H9 (cell line): ENCODE measurements around the gene TMEM182. TPM values are rescaled to one million over a fixed set of nuclear protein-coding genes. Genes with fewer than 3 reads are reported as not detected.

Experiments
- DNase-seq: peaks from one replicate; pipeline ENCODE4 v3.0.0-alpha.2; 2017
- H2AFZ ChIP-seq: one replicate; pipeline ENCODE4 v1.6.1; 2013; ENCODE audit warnings: mild to moderate bottlenecking, low read length, control low read depth, moderate library complexity
- H2AK5ac ChIP-seq: 2 replicates; pipeline ENCODE4 v1.6.1; 2013; ENCODE audit warnings: low read length, control low read depth, mixed read lengths; ENCODE audit not compliant: insufficient read length
- H2BK120ac ChIP-seq: one replicate; pipeline ENCODE4 v1.6.1; 2013; ENCODE audit warnings: low read depth, mild to moderate bottlenecking, low read length, control low read depth, inconsistent platforms; ENCODE audit not compliant: poor library complexity, severe bottlenecking
- H2BK12ac ChIP-seq: 2 replicates; pipeline ENCODE4 v1.6.1; 2013; ENCODE audit warnings: low read length, control low read depth, mixed read lengths, low read depth; ENCODE audit not compliant: insufficient read length
- H2BK15ac ChIP-seq: 2 replicates; pipeline ENCODE4 v1.6.1; 2013; ENCODE audit warnings: low read depth, low read length, control low read depth
- H2BK20ac ChIP-seq: one replicate; pipeline ENCODE4 v1.6.1; 2013; ENCODE audit warnings: low read depth, mild to moderate bottlenecking, low read length, control low read depth, inconsistent platforms; ENCODE audit not compliant: poor library complexity, severe bottlenecking
- H2BK5ac ChIP-seq: 2 replicates; pipeline ENCODE4 v1.6.1; 2013; ENCODE audit warnings: low read length, control low read depth, mixed read lengths; ENCODE audit not compliant: insufficient read length
- H3K14ac ChIP-seq: 2 replicates; pipeline ENCODE4 v1.6.1; 2013; ENCODE audit warnings: low read length, control low read depth; ENCODE audit not compliant: insufficient read depth
- H3K18ac ChIP-seq: 2 replicates; pipeline ENCODE4 v1.6.1; 2013; ENCODE audit warnings: low read depth, mild to moderate bottlenecking, mixed read lengths, low read length, control low read depth; ENCODE audit not compliant: insufficient read length
- H3K23ac ChIP-seq: 2 replicates; pipeline ENCODE4 v1.6.1; 2013; ENCODE audit warnings: low read length, control low read depth, mixed read lengths, low read depth; ENCODE audit not compliant: insufficient read length
- H3K23me2 ChIP-seq: 2 replicates; pipeline ENCODE4 v1.6.1; 2013; ENCODE audit warnings: low read depth, mild to moderate bottlenecking, mixed read lengths, low read length, control low read depth; ENCODE audit not compliant: insufficient read length, poor library complexity, severe bottlenecking
- H3K27ac ChIP-seq: 2 replicates; pipeline ENCODE4 v1.5.1; 2013; ENCODE audit warnings: low read length, control low read depth, mixed read lengths, low read depth; ENCODE audit not compliant: insufficient read length
- H3K27me3 ChIP-seq: 2 replicates; pipeline ENCODE4 v1.6.1; 2013; ENCODE audit warnings: low read length, control low read depth, inconsistent platforms; ENCODE audit not compliant: insufficient read depth
- H3K4ac ChIP-seq: 2 replicates; pipeline ENCODE4 v1.6.1; 2013; ENCODE audit warnings: low read depth, mild to moderate bottlenecking, control low read depth, inconsistent platforms, low read length, moderate library complexity
- H3K4me1 ChIP-seq: 2 replicates; pipeline ENCODE4 v1.6.1; 2013; ENCODE audit warnings: low read length, control low read depth, inconsistent platforms; ENCODE audit not compliant: insufficient read depth
- H3K4me2 ChIP-seq: 2 replicates; pipeline ENCODE4 v1.6.1; 2013; ENCODE audit warnings: low read length, control low read depth, mixed read lengths; ENCODE audit not compliant: insufficient read length, insufficient read depth
- H3K56ac ChIP-seq: 2 replicates; pipeline ENCODE4 v1.6.1; 2013; ENCODE audit warnings: low read depth, mild to moderate bottlenecking, mixed read lengths, low read length, control low read depth; ENCODE audit not compliant: insufficient read length
- H3K79me1 ChIP-seq: 2 replicates; pipeline ENCODE4 v1.6.1; 2013; ENCODE audit warnings: low read depth, mild to moderate bottlenecking, moderate library complexity, low read length, control low read depth, inconsistent platforms; ENCODE audit not compliant: insufficient read depth, poor library complexity, severe bottlenecking
- H3K79me2 ChIP-seq: 2 replicates; pipeline ENCODE4 v1.6.1; 2013; ENCODE audit warnings: low read length, control low read depth, inconsistent platforms; ENCODE audit not compliant: insufficient read depth
- H3K9ac ChIP-seq: 2 replicates; pipeline ENCODE4 v1.6.1; 2013; ENCODE audit warnings: low read length, control low read depth, mixed read lengths; ENCODE audit not compliant: insufficient read length; ENCODE audit errors: extremely low read depth
- H3K9me3 ChIP-seq: one replicate; pipeline ENCODE4 v1.6.1; 2013; ENCODE audit warnings: low read depth, low read length, inconsistent platforms; ENCODE audit not compliant: control insufficient read depth
- H3T11ph ChIP-seq: one replicate; pipeline ENCODE4 v1.6.1; 2013; ENCODE audit warnings: mild to moderate bottlenecking, low read length, control low read depth, inconsistent platforms
- H4K20me1 ChIP-seq: one replicate; pipeline ENCODE4 v1.6.1; 2013; ENCODE audit not compliant: control insufficient read depth, insufficient read length, insufficient read depth
- H4K5ac ChIP-seq: 2 replicates; pipeline ENCODE4 v1.6.1; 2013; ENCODE audit warnings: low read depth, mild to moderate bottlenecking, mixed read lengths, low read length, control low read depth; ENCODE audit not compliant: insufficient read length
- H4K8ac ChIP-seq: replicated peaks from 2 replicates; pipeline ENCODE4 v1.6.1; 2013; ENCODE audit warnings: low read length, control low read depth, mixed read lengths, low read depth; ENCODE audit not compliant: insufficient read length
- H4K91ac ChIP-seq: 2 replicates; pipeline ENCODE4 v1.6.1; 2013; ENCODE audit warnings: low read depth, mild to moderate bottlenecking, moderate library complexity, mixed read lengths, low read length, control low read depth; ENCODE audit not compliant: insufficient read length
- H3K27ac Mint-ChIP-seq, 3 experiments: 2 replicates in 2 of 3; 3 replicates in 1 of 3; pipeline ENCODE4 v1.8.0; 2020 to 2021; ENCODE audit warnings: mixed read lengths in 3 of 3, mild to moderate bottlenecking in 1 of 3, moderate library complexity in 1 of 3
- H3K27me3 Mint-ChIP-seq: 2 replicates; pipeline ENCODE4 v1.8.0; 2021; ENCODE audit warnings: low read depth, mild to moderate bottlenecking, moderate library complexity, mixed read lengths
- H3K36me3 Mint-ChIP-seq, 3 experiments: 2 replicates in 2 of 3; 3 replicates in 1 of 3; pipeline ENCODE4 v1.8.0; 2020 to 2021; ENCODE audit warnings: low read depth in 3 of 3, mixed read lengths in 3 of 3; ENCODE audit not compliant: insufficient read depth in 1 of 3
- H3K4me1 Mint-ChIP-seq, 2 experiments: 2 replicates each; pipeline ENCODE4 v1.8.0; 2020; ENCODE audit warnings: mixed read lengths in 2 of 2
- H3K4me3 Mint-ChIP-seq, 2 experiments: 2 replicates in 1 of 2; 3 replicates in 1 of 2; pipeline ENCODE4 v1.8.0; 2020 to 2021; ENCODE audit warnings: mild to moderate bottlenecking in 2 of 2, mixed read lengths in 2 of 2, moderate library complexity in 1 of 2
- H3K9me3 Mint-ChIP-seq, 2 experiments: 2 replicates in 1 of 2; 3 replicates in 1 of 2; pipeline ENCODE4 v1.8.0; 2020; ENCODE audit warnings: mild to moderate bottlenecking in 2 of 2, mixed read lengths in 2 of 2, moderate library complexity in 1 of 2
- CTCF ChIP-seq: fragments of 200-600 bp; sonication (generic); conservative IDR thresholded peaks from 3 replicates; pipeline ENCODE4 v1.8.0; 2021; ENCODE audit warnings: antibody characterized with exemption, mild to moderate bottlenecking
- WGBS: extraction: QIAGEN DNeasy Blood & Tissue Kit; methylation state at CpG from one replicate; pipeline ENCODE4 v1.1.7; 2013; ENCODE audit warnings: missing lambda C conversion rate, low lambda C conversion rate, mixed read lengths; ENCODE audit not compliant: insufficient read length; ENCODE audit errors: extremely low coverage; 5-methylcytosine and 5-hydroxymethylcytosine counted together
- total RNA-seq: library from RNA; stranded (reverse); gene quantifications from 2 replicates; pipeline ENCODE4 v1.2.1, GENCODE V29; 2021

TMEM182 gene
- total RNA-seq, 1 experiment from 2014 or later = 3.6 TPM

- Histone ChIP-seq H3K18ac (no peak overlapping the region), H3K27me3 (no peaks in the 10 kb centered on the region), H3T11ph (no peak overlapping the region), H3K14ac (no peak overlapping the region), H3K4me1 (no peaks in the 10 kb centered on the region), H3K23ac (no peak overlapping the region), H3K79me1 (no peaks in the 10 kb centered on the region), H2BK120ac (no peak overlapping the region), H3K79me2 (no peaks in the 10 kb centered on the region), H3K56ac (no peak overlapping the region), H2BK12ac (no peak overlapping the region), H2BK15ac (no peak overlapping the region), H2AFZ (no peak overlapping the region), H3K4me2 (no peak overlapping the region), H4K91ac (no peak overlapping the region), H3K9ac (no peak overlapping the region), H3K9me3 (no peaks in the 10 kb centered on the region), H2BK20ac (no peak overlapping the region), H4K5ac (no peak overlapping the region), H2BK5ac (no peak overlapping the region), H2AK5ac (no peak overlapping the region), H3K23me2 (no peaks in the 10 kb centered on the region), H4K20me1 (no peaks in the 10 kb centered on the region), H4K8ac (no peak overlapping the region), H3K4ac (no peak overlapping the region), H3K27ac (no peak overlapping the region)
- H3K36me3 Mint-ChIP-seq = peaks cover 2 to 6% (median 2%) of the 10 kb centered on the region in 3 experiments; a peak in 3 of 7 replicates
- no peak for DNase-seq
- no peak overlapping the region for H3K27ac Mint-ChIP-seq
- H3K27me3 Mint-ChIP-seq = no peaks in the 10 kb centered on the region; the same call in 1 of the 2 replicates
- TF ChIP-seq CTCF = no peak
- WGBS = no CpG with 5 or more reads among the region's 9 CpGs
- no peaks in the 10 kb centered on the region for H3K4me1 Mint-ChIP-seq
- peaks cover under 1% of the 10 kb centered on the region in 2 experiments; a peak in 1 of 5 replicates for H3K9me3 Mint-ChIP-seq
- H3K4me3 Mint-ChIP-seq = no peak overlapping the region
Measured at GRCh38 chr2:102809291-102810189, 47.7 kb downstream of the TMEM182 start.
